H1 (cell line): ENCODE data around the gene KRT4. TPM values are rescaled to one million over a fixed set of nuclear protein-coding genes. Genes with fewer than 3 reads are reported as not detected.

Source experiments
- CBX8 ChIP-seq: fragments of 300-800, 300-1000 bp; sonication (generic); IDR thresholded peaks from 2 replicates; pipeline ENCODE4 v1.7.1; 2016; ENCODE audit warnings: low read depth, low read length, borderline replicate concordance
- polyA plus RNA-seq, 7 experiments: library from polyadenylated mRNA; depleted of rRNA in 3 of 7; stranded (reverse) in 5 of 7; unstranded in 2 of 7; fragments of >200 nt in 5 of 7; fragments of 200-250 nt in 2 of 7; gene quantifications; 1 replicate in 5 of 7; 2 replicates in 1 of 7; 4 replicates in 1 of 7; pipeline versions ENCODE4 v1.2.1 to v1.2.3, GENCODE V29; 2011 to 2013; ENCODE audit warnings: missing spikeins in 2 of 7, mixed read lengths in 2 of 7
- total RNA-seq: library from RNA; stranded (reverse); fragmentation: NEBNext Ultra II Directional; extraction: Animal tissue kit (Norgen Biotek cat#: 25700); gene quantifications from 2 replicates; pipeline ENCODE4 v1.2.1, GENCODE V29; 2021

Gene KRT4
- total and polyA plus RNA-seq, 2 of the 8 experiments (the other 6 are each of a cell fraction or from before 2014, with no cell fraction given): not detected

- no peak for TF ChIP-seq CBX8
Observed at GRCh38 chr12:52765702-52766101, 48.2 kb downstream of the KRT4 start (continued).
